Loucy (cell line): Measurements from ENCODE around the gene AMPH.

Source experiments
- H2AFZ ChIP-seq: fragments of 200-600 bp; sonication (generic); 2 replicates; pipeline ENCODE4 v1.6.0; 2016; ENCODE audit warnings: antibody characterized with exemption, mild to moderate bottlenecking, low read length, moderate library complexity
- H3F3A ChIP-seq: fragments of 200-600 bp; 2 replicates; pipeline ENCODE4 v1.6.0; 2016; ENCODE audit warnings: antibody characterized with exemption, low read depth, mild to moderate bottlenecking
- H3K27me3 ChIP-seq: fragments of 200-600 bp; sonication (generic); 2 replicates; pipeline ENCODE4 v1.6.1; 2014; ENCODE audit warnings: low read length, mild to moderate bottlenecking; ENCODE audit not compliant: insufficient read depth, poor library complexity, severe bottlenecking
- H3K36me3 ChIP-seq: fragments of 200-600 bp; sonication (generic); 2 replicates; pipeline ENCODE4 v1.6.1; 2016; ENCODE audit warnings: low read length; ENCODE audit not compliant: insufficient read depth
- H3K4me1 ChIP-seq: fragments of 200-600 bp; sonication (generic); 2 replicates; pipeline ENCODE4 v1.5.1; 2014; ENCODE audit warnings: low read length, mild to moderate bottlenecking; ENCODE audit not compliant: insufficient read depth, poor library complexity, severe bottlenecking
- H3K4me2 ChIP-seq: fragments of 200-600 bp; sonication (generic); 2 replicates; pipeline ENCODE4 v1.6.0; 2014; ENCODE audit warnings: antibody characterized with exemption, low read length, low read depth, mild to moderate bottlenecking; ENCODE audit not compliant: poor library complexity, severe bottlenecking
- H3K4me3 ChIP-seq: fragments of 200-600 bp; sonication (generic); 2 replicates; pipeline ENCODE4 v1.5.1; 2014; ENCODE audit warnings: low read length, mild to moderate bottlenecking, mixed read lengths; ENCODE audit not compliant: poor library complexity, severe bottlenecking
- H3K79me2 ChIP-seq: fragments of 200-600 bp; sonication (generic); 2 replicates; pipeline ENCODE4 v1.6.1; 2014; ENCODE audit warnings: low read length; ENCODE audit not compliant: insufficient read depth
- H3K9ac ChIP-seq: fragments of 200-600 bp; sonication (generic); 2 replicates; pipeline ENCODE4 v1.6.0; 2014; ENCODE audit warnings: mild to moderate bottlenecking, low read depth, low read length, moderate library complexity; ENCODE audit not compliant: poor library complexity, severe bottlenecking
- H3K9me2 ChIP-seq: fragments of 200-600 bp; sonication (generic); replicated peaks from 2 replicates; pipeline ENCODE4 v1.6.1; 2016; ENCODE audit warnings: low read depth, low read length, mixed read lengths
- H3K9me3 ChIP-seq: fragments of 200-600 bp; sonication (generic); 2 replicates; pipeline ENCODE4 v1.6.1; 2014; ENCODE audit warnings: mild to moderate bottlenecking, antibody characterized with exemption, low read length, low read depth; ENCODE audit not compliant: insufficient read depth
- H4K20me1 ChIP-seq: fragments of 200-600 bp; sonication (generic); 2 replicates; pipeline ENCODE4 v1.6.0; 2014; ENCODE audit warnings: antibody characterized with exemption, low read length, mild to moderate bottlenecking; ENCODE audit not compliant: insufficient read depth, poor library complexity, severe bottlenecking
- EZH2phosphoT487 ChIP-seq: fragments of 200-600 bp; IDR thresholded peaks from 2 replicates; pipeline ENCODE4 v1.6.1; 2018; ENCODE audit warnings: antibody characterized with exemption, mild to moderate bottlenecking, moderate library complexity, borderline replicate concordance
- TF ChIP-seq, protein P1 (sequence below): fragments of 200-600 bp; sonication (generic); conservative IDR thresholded peaks from 2 replicates; pipeline ENCODE4 v1.5.1; 2014; ENCODE audit warnings: mild to moderate bottlenecking, antibody characterized with exemption, low read length

AMPH gene

DNA sequence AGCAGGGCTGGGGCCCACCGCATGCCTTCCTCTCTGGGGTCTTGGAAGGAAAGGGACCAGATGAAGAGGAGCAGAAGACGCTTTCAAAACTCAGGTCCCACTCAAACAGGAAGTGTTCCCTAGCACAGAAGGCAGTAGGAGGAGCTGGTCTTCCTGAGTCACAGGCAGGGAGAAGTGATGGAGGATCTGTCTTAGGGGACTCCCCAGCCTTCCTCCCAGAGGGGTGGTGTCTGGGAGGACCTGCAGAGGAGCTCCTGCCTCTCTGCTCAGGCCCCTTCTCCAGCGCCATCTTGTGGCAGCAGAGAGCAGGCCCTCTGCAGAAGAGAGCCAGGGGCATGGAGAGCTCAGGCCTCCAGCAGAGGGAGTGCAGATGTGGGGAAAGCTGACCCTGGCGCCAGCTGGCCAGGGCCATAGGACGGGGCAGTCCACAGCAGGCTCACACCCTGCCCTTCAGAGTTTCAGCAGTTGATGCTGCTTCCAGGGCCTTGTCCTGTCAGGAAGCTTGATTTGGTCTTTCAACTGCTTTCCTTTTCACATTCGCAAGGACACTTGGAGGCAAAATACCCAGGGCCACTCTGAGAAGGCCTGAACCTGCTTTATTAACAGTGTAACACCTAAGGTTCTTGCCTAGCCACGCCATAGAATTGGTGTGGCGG lies 295.6 kb downstream of the AMPH start:
- Histone ChIP-seq H3K4me1 (peaks cover 34% of the 10 kb centered on the region), H4K20me1 (no peaks in the 10 kb centered on the region), H2AFZ (peak overlapping the region; percentile 55; the same call in 1 of the 2 replicates), H3K9ac (no peak overlapping the region), H3K79me2 (0 out of 2 replicates have a peak, but pooled peaks cover 3% of the 10 kb centered on the region), H3K9me3 (no peaks in the 10 kb centered on the region), H3K4me3 (peak overlapping the region; percentile 37), H3K4me2 (peak overlapping the region; percentile 56), H3F3A (no peaks in the 10 kb centered on the region), H3K9me2 (no peaks in the 10 kb centered on the region), H3K27me3 (no peaks in the 10 kb centered on the region), H3K36me3 (no peaks in the 10 kb centered on the region)
- TF ChIP-seq, protein P1, sequence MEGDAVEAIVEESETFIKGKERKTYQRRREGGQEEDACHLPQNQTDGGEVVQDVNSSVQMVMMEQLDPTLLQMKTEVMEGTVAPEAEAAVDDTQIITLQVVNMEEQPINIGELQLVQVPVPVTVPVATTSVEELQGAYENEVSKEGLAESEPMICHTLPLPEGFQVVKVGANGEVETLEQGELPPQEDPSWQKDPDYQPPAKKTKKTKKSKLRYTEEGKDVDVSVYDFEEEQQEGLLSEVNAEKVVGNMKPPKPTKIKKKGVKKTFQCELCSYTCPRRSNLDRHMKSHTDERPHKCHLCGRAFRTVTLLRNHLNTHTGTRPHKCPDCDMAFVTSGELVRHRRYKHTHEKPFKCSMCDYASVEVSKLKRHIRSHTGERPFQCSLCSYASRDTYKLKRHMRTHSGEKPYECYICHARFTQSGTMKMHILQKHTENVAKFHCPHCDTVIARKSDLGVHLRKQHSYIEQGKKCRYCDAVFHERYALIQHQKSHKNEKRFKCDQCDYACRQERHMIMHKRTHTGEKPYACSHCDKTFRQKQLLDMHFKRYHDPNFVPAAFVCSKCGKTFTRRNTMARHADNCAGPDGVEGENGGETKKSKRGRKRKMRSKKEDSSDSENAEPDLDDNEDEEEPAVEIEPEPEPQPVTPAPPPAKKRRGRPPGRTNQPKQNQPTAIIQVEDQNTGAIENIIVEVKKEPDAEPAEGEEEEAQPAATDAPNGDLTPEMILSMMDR = peak; percentile 85
- no peak for TF ChIP-seq EZH2phosphoT487

DNA sequence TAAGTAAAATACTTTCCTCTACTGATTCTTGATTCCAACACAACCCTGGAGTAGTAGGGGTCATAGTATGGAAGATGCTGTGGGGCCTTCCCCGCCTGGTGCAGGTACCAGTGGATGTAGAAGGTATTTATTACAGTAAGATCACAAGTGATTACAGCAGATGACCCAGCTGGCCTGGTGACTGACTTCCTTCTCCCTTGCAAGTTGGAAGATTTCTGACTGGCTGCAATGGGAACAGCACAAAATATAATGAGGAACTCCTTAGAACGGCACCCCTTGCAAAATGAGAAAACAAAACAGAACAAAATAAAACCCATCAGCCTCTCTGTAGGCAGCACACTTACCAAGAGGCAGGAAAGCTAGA lies 296.1 kb downstream of the AMPH start:
- Histone ChIP-seq H3K9ac (no peak overlapping the region), H2AFZ (no peak overlapping the region), H3K79me2 (0 out of 2 replicates have a peak, but pooled peaks cover 3% of the 10 kb centered on the region), H3K9me2 (no peaks in the 10 kb centered on the region), H3K4me2 (peak overlapping the region; percentile 56), H3F3A (no peaks in the 10 kb centered on the region), H4K20me1 (no peaks in the 10 kb centered on the region), H3K4me3 (peak overlapping the region; percentile 37), H3K9me3 (no peaks in the 10 kb centered on the region), H3K4me1 (peaks cover 35% of the 10 kb centered on the region), H3K36me3 (no peaks in the 10 kb centered on the region), H3K27me3 (no peaks in the 10 kb centered on the region)
- no peak for TF ChIP-seq EZH2phosphoT487
- TF ChIP-seq, protein P1 = no peak

DNA sequence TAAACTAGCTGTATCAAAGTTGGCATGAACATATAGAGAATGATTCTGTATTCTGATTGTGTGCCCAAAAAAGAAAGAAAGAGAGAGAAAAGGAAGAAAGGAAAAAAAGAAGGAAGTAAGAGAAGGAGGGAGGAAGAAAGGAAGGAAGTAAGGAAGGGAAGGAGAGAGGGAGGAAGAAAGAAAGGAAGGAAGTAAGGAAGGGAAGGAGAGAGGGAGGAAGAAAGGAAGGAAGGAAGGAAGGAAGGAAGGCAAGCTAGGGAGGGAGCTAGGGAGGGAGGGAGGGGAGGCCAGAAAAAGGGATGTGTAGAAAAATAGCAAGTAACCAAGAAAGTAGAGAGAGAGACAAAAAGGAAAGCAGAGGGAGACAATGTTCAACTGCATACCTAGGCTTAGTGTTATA lies 297.0 kb downstream of the AMPH start:
- Histone ChIP-seq H3K9me3 (no peaks in the 10 kb centered on the region), H3K79me2 (0 out of 2 replicates have a peak, but pooled peaks cover 3% of the 10 kb centered on the region), H3K27me3 (no peaks in the 10 kb centered on the region), H3K4me2 (peak overlapping the region; percentile 56), H4K20me1 (no peaks in the 10 kb centered on the region), H3K9me2 (no peaks in the 10 kb centered on the region), H3K9ac (no peak overlapping the region), H3K36me3 (no peaks in the 10 kb centered on the region), H3K4me1 (peaks cover 36% of the 10 kb centered on the region), H3F3A (no peaks in the 10 kb centered on the region), H3K4me3 (no peak overlapping the region), H2AFZ (no peak overlapping the region)
- TF ChIP-seq, protein P1 = no peak
- no peak for TF ChIP-seq EZH2phosphoT487
